ENCODE measurements around the gene RFPL1.

GRCh38 chr22:29491012-29491411 lies 52.6 kb downstream of the RFPL1 start:
- TF ChIP-seq POLR2AphosphoS5 (IDR thresholded peaks at IDR 0.05), result no peak
- TF ChIP-seq CTCF (IDR thresholded peaks at IDR 0.05), result no peak
- TF ChIP-seq POLR2A (IDR thresholded peaks at IDR 0.05), result no peak
- no peak for TF ChIP-seq EP300 (IDR thresholded peaks at IDR 0.05)

Measured in gastroesophageal sphincter (tissue), 3 donors.